K562 treated with DMSO at 1 percent for 12 hours (cell line): ENCODE data around the gene CD200R1L. TPM values are rescaled to one million over a fixed set of nuclear protein-coding genes. Genes with fewer than 3 reads are reported as not detected.

Experiments used
- total RNA-seq: library from RNA; unstranded; fragments of 300-600 nt; gene quantifications from 2 replicates; pipeline ENCODE4 v1.2.3, GENCODE V29; 2022; ENCODE audit not compliant: insufficient read depth

CD200R1L gene, protein sequence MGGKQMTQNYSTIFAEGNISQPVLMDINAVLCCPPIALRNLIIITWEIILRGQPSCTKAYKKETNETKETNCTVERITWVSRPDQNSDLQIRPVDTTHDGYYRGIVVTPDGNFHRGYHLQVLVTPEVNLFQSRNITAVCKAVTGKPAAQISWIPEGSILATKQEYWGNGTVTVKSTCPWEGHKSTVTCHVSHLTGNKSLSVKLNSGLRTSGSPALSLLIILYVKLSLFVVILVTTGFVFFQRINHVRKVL
- total RNA-seq = not detected in 2 replicates

DNA sequence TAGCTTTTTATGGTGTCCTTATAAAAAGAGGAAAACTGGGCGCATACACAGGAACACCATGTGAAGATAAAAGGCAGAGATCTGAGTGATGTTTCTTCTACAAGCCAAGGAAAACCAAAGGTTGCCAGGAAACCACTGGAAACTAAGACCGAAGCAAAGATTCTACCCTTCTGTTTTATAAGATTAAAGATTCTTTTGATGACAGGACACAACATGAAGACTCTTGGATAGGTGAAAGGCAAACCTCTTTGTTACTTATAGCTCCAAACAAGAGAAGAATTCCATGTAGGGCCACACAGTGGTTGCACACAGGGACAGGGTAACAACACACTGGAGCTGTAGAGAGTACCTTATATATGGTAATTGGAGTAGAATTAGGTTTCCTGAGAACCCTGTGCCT lies at the start of gene CD200R1L:
Gene CD200R1L, minus strand, starts transcription at position 101 of the 400 bp plus-strand sequence. CDS start 17,497 bp downstream, outside the sequence.

Other genes starting within 250 kb of the CD200R1L start
- 3.7 and 6.6 TPM in 2 replicates for gene CCDC80, start 205.7 kb downstream of the CD200R1L start, total RNA-seq
- gene CD200R1, start 128.2 kb upstream of the CD200R1L start, total RNA-seq = not detected in 2 replicates
- gene GTPBP8, start 144.1 kb upstream of the CD200R1L start, total RNA-seq = 9.3 and 17.0 TPM in 2 replicates